ENCODE measurements around the gene VDAC1.

VDAC1 gene

GRCh38 chr5:134024811-134025210, 20.0 kb upstream of the VDAC1 start:
- DNase-seq (ENCODE audit: low spot score) = no peak

GRCh38 chr5:134022333-134022732, 17.6 kb upstream of the VDAC1 start:
- no peak for DNase-seq (ENCODE audit: low spot score)

- no peak for DNase-seq (ENCODE audit: low spot score)
Measured at GRCh38 chr5:134020188-134020587, 15.4 kb upstream of the VDAC1 start.

DNA sequence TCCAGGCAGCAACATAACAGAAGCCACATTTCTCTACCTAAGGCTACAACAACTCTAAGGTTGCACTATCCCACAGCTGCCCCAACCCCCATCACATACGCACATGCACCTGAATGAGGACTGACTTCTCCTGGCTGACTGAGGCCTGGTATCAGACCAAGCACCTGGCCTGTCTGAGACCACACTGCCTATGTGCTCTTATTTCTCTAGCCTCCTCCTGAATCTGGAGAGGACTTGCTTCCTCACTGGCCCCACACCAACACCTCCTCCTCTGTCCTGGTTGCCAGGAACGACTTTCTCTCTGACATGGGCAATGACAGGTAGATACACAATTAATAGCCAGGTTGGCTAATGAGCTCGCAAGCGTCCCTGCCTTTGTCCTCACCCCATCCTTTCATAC, 14.9 kb upstream of the VDAC1 start:
- no peak for DNase-seq (ENCODE audit: low spot score)

GRCh38 chr5:134018986-134019316, 14.2 kb upstream of the VDAC1 start:
- no peak for DNase-seq (ENCODE audit: low spot score)

GRCh38 chr5:134018154-134018985, 13.6 kb upstream of the VDAC1 start:
- DNase-seq (ENCODE audit: low spot score) = no peak

GRCh38 chr5:134008266-134008749, 3.5 kb upstream of the VDAC1 start:
- DNase-seq (ENCODE audit: low spot score) = no peak

DNA sequence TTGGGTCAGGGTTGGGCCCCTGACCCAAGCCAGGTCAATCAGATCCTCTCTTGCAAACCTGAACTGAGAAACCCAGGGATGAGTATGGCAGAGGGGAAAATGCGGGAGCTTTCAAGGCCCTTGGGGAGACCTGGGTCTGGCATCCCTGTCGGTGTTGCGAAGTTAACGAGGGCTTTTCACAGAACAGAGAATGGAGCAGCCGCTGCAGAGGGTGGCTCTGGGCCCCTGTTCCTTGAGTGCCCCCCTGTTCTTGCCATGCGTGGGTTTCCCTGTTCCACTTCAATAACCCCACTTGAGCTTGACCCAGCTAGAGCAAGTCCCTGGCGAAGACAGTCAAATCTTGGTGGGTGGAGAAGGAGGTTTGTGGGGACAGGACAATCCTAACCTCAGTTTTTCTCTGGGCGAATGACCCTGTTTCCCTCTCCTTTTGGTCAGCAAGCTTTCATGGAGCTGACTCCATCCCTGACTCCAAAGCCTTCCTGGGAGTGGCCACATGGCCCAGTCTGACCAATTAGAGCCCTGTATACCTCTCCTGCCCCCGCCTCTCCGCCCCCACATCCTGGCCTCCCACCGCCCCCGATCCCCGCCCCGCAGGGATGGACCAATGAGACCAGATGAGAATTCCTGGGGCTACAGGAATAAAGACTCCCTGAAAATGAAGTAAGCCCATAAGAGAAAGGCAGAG, 2.9 kb upstream of the VDAC1 start:
- no peak for DNase-seq (ENCODE audit: low spot score)

GRCh38 chr5:134006115-134006514, 1.3 kb upstream of the VDAC1 start:
- DNase-seq (ENCODE audit: low spot score) = no peak

DNA sequence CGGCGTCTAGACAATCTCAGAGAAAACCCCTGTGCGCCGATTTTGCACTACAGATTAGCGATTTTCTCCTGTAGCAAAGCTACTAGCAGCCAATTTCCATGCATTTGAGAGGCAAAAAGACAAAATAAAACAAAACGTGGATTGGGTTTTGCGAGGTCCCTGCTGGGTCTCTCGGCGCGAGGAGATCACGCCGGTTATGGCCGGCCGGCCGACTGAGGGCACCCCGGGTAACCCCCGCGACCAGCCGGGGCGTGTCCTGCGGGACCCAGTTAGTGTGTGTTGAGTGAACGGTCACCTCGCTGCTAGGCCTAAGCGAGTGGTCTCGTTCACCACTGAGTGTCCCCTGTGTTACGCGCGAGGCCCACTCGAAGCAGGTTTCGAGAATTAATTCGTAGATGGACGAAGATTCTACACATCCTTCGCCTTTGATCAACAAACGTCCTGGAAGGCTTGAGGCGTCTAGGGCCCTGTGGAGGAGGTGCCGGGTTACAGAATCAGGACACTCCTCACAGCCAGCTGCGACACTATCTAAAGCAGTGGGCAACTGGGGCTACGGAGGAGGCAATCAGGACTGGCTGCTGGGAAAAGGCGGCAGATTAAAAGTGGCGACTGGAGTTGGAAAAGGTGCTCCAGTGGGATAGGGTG, 764 bp upstream of the VDAC1 start:
- DNase-seq (ENCODE audit: low spot score) = no peak

- peak; percentile 45 for DNase-seq (ENCODE audit: low spot score)
Measured at GRCh38 chr5:134003817-134004625, 754 bp downstream of the VDAC1 start.

GRCh38 chr5:134003064-134003816, 1.5 kb downstream of the VDAC1 start:
- DNase-seq (ENCODE audit: low spot score) = no peak

DNA sequence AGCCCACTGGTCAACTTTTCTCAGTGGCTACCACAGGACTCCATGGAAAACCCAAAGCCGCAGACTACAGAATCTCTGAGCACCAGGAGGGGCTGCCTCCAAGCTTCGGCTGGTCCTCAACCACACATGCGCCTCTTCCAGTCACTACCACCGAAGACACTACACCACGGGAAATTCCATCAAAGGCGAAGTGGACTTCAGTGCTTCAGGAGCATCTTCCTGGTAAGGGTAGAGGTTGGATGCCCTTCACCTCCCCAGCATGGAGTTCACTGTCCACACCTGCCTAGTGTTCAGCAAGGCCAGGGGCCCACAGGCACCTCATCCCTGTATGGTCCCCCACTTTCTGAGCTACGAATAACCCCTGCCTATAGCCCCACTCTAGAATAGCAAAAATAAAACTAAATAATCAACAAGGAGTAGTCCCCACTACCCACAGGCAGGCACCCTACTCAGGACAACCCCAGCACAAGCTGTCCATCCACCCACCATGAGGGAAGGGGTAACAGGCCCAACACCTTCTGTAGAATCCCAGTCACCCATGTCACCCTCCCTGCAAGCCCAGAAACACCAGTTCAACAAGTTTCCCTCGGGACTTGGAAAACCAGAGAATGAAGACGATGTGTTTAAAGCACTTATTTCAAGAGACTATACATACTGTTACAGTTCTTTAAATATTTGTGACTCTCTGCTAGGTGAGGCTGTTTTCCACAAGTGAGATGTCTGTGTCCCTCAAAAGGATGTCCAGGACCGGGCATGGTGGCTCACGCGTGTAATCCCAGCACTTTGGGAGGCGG, 2.6 kb downstream of the VDAC1 start:
- DNase-seq (ENCODE audit: low spot score) = no peak

GRCh38 chr5:134000696-134001453, 3.9 kb downstream of the VDAC1 start:
- no peak for DNase-seq (ENCODE audit: low spot score)

- no peak for DNase-seq (ENCODE audit: low spot score)
Measured at GRCh38 chr5:134000091-134000511, 4.7 kb downstream of the VDAC1 start.

GRCh38 chr5:133998807-133999206, 6.0 kb downstream of the VDAC1 start:
- DNase-seq (ENCODE audit: low spot score) = no peak

- no peak for DNase-seq (ENCODE audit: low spot score)
Measured at GRCh38 chr5:133998042-133998441, 6.7 kb downstream of the VDAC1 start.

GRCh38 chr5:133996683-133997252, 8.0 kb downstream of the VDAC1 start:
- no peak for DNase-seq (ENCODE audit: low spot score)

DNA sequence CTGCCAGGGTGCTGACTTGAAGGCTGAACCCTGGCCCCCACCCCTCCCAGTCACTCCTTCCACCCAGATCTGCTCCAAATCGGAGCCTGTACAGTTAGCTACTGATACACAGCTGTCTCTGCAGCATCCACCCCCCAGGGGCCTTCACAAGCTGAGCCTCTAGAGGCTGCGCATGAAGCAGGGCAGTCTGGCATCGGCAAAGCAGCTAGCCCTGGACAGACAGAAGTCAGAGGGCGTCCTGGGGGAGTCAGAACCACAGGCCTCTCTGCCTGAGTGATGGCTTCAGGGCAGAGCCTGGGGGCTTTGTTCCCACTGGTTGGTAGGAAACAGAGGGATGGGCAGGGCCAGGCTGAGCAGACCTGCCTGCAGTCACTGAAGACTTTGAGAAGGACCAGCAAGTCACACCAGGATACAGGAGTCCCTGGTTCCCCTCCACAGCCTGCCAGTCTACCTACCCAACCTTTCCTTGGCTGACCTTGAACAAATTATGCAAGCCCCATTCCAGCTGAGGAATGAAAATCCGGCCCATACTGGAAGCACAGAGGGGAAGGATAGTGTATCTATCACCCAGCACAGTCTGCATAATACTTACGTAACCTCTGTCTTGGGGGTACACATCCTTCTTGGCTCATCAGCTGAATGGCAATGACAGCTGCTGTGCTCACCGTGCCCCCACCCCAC, 8.8 kb downstream of the VDAC1 start:
- no peak for DNase-seq (ENCODE audit: low spot score)

All from Ammon's horn (tissue), 1 donor.